Panc1 (cell line): Measurements from ENCODE around the gene BACE2.

Source experiments
- POLR2AphosphoS5 ChIP-seq: IDR thresholded peaks from 2 replicates; pipeline ENCODE4 v1.6.1; 2012; ENCODE audit warnings: mild to moderate bottlenecking, low read depth, low read length, moderate library complexity
- TF ChIP-seq, protein P1 (sequence below): fragments of 450-650 bp; IDR thresholded peaks from 2 replicates; pipeline ENCODE4 v1.5.1; 2017; ENCODE audit warnings: mild to moderate bottlenecking

DNA sequence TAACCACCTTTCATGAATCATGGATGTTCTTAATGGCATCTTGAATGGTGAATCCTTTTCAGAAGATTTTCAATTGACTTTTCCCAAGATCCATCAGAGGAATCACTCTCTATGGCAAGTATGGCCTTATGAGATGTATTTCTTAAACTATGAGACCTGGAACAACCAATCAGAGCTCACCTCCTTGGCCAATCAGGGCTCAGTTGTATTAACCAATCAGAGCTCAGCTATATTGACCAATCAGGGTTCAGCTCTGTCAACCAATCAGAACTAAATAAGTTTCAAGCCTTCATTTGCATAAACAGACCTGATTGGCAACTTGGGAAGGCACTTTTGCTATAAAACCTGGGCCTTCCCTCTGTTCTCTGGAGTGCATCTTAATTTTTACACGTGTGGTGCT is 135.0 kb downstream of the BACE2 start:
- TF ChIP-seq, protein P1, sequence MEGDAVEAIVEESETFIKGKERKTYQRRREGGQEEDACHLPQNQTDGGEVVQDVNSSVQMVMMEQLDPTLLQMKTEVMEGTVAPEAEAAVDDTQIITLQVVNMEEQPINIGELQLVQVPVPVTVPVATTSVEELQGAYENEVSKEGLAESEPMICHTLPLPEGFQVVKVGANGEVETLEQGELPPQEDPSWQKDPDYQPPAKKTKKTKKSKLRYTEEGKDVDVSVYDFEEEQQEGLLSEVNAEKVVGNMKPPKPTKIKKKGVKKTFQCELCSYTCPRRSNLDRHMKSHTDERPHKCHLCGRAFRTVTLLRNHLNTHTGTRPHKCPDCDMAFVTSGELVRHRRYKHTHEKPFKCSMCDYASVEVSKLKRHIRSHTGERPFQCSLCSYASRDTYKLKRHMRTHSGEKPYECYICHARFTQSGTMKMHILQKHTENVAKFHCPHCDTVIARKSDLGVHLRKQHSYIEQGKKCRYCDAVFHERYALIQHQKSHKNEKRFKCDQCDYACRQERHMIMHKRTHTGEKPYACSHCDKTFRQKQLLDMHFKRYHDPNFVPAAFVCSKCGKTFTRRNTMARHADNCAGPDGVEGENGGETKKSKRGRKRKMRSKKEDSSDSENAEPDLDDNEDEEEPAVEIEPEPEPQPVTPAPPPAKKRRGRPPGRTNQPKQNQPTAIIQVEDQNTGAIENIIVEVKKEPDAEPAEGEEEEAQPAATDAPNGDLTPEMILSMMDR, result no peak
- no peak for TF ChIP-seq POLR2AphosphoS5
